Adipose tissue (tissue), 3 donors: ENCODE measurements around the gene ZCCHC7. TPM values are rescaled to one million over a fixed set of nuclear protein-coding genes. Genes with fewer than 3 reads are reported as not detected.
"Not testable (repeated sequence)": the region's sequence is repeated elsewhere in the genome, so short reads cannot be mapped to it uniquely, and the experiment has no call there.

Experiments
- H3K27ac ChIP-seq: one replicate; pipeline ENCODE4 v1.5.1; 2013; ENCODE audit warnings: low read depth, low read length
- WGBS, 3 donors: extraction: QIAGEN DNeasy Blood & Tissue Kit; methylation state at CpG; one replicate each; pipeline ENCODE4 v1.1.7; 2013; 5-methylcytosine and 5-hydroxymethylcytosine counted together
- polyA plus RNA-seq, 3 donors: library from polyadenylated mRNA; stranded (reverse); fragments of 200-250 nt; gene quantifications; one replicate each; pipeline ENCODE4 v1.2.3, GENCODE V29; 2013
- donor health status: healthy with polysubstance abuse.
- donor health status: Bipolar disorder and iron deficiency.
- donor health status: healthy.

ZCCHC7 gene
- polyA plus RNA-seq: 10 to 100 TPM in 1 of 3 donors, 1 to 10 TPM in 2; 5.2 to 13.2 (median 8.0) TPM

DNA sequence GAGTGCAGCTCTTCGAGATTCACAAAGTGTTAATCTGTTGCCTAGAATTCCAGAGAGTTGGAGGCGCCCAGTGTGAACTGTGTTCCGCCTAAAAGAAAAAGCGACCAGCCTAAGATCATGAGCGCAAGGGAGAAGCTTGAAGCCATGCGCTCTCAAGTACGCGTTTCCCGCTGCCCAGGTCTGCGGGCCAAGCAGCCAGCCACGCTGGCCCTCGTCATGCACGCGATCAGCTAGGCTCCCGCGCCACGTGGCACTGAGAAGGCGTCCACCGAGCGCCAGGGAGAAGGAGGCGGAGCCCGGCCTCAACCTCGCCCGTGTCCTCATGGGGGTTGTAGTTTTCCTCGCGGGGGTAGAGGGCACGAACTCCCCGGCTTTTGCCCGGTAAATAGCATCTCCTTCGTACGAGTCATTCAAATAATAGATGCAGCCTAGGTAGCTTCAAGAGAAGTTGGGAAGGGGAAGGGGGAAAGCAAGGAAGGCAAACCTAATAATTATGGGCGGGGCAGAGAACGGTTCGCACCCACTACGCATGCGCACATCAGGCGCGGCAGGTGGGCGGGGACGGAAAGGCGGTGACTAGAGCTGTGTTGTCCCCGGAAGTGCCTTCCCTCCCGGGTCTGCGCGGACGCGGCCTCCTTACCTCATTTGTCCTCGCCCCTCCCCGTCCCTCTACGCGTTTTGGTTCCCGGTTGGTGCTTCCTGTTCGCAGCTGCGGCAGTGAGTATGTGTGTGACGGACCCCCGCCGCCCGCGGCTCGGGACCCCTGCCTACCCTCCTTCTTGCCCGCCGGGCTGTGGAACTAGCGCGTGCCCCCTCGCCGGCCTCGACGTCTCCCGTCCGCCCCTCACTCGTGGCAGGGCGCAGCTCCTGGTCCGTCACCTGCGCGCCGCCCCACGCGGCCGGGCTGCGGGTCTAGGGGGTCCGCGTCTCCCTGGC lies at the start of gene ZCCHC7:
ZCCHC7 (plus strand) TSS at position 668 of the 936 bp plus-strand sequence.
- peak within 1 kb of the TSS; percentile 89 for H3K27ac ChIP-seq
- 3 to 4% (median 4%) methylated on average over 77 to 82 of the region's 82 CpGs for WGBS, 3 donors

DNA sequence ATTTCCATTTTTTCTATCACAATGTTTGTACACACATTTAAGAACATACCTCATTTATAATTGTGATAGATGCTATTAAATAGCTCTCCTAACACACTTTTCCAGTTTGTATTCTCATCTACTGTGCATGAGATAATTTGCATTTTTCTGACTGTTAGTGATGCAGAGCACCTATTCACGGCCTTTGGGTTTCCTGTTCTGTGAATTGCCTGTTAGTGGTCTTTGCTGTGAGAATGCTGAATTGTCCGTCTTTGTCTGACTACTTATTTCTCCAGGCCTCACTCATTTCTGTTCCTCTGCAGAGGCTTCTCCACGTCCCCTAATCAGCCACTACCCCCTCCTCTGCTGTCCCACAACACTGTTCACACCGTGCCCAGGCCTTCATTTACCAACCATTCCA lies 45.6 kb upstream of the ZCCHC7 start:
- H3K27ac ChIP-seq: not testable (repeated sequence)
- WGBS, 3 donors: 67 to 81% (median 73%) methylated on average over 4 of the region's 4 CpGs

DNA sequence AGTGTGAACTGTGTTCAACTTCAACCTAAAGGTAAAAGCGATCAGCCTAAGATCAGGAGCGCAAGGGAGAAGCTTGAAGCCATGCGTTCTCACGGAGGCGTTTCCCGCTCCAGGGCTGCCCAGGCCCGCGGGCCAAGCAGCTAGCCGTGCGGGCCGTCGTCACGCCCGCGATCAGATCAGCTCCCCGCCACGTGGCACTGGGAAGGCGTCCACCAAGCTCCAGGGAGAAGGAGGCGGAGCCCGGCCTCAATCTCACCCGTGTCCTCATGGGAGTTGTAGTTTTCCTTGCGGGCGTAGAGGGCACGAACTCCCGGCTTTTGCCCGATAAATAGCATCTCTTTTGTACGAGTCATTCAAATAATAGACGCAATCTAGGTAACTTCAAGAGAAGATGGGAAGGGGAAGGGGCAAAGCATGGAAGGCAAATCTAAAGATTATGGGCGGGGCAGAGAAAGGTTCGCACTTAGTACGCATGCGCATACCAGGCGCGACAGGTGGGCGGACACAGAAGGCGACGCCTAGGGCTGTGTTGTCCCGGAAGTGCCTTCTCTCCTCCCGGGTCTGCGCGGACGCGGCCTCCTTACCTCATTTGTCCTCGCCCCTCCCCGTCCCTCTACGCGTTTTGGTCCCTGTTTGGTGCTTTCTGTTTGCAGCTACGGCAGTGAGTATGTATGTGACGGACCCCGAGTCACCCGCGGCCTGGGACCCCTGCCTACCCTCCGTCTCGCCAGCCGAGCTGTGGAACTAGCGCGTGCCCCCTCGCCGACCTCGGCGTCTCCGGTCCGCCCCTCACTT lies 40.8 kb upstream of the ZCCHC7 start:
- H3K27ac ChIP-seq: peak overlapping the region; percentile 42
- WGBS, 3 donors: 2% methylated on average over 62 to 63 of the region's 63 CpGs

DNA sequence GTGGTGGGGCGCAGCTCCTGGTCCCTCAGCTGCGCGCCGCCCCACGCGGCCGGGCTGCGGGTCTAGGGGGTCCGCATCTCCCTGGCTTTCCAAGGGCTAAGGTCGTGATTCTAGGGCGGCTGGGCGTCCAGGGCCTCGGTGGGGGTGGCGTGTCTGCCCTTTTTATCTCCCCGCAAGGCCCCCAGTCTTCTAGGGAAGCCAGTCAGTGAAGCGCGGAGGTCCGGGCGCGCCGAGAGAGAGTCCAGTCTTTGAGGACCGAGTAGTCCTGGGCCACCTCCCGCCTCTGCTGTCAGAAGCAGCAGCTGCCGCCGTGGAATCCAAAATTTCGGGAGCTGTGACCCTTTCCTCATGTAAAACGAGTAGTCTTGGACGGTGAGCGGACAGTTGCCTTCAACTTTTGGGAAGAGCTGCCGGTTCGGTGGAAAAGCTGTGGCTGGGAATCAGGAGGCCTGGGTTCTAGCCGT lies 40.2 kb upstream of the ZCCHC7 start:
- WGBS, 3 donors: 0 to 2% (median 1%) methylated on average over 31 to 32 of the region's 32 CpGs
- peak overlapping the region; percentile 42 for H3K27ac ChIP-seq

DNA sequence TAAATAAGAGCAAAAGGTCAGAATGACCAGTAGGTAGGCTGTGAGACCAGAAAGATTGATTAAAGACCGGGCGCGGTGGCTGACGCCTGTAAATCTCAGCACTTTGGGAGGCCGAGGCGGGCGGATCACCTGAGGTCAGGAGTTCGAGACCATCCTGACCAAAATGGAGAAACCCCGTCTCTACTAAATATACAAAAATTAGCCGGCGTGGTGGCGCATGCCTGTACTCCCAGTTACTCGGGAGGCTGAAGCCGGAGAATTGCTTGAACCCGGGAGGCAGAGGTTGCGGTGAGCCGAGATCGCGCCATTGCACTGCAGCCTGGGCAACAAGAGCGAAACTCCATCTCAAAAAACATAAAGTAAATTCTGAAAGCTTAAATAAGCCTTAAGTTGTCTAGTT lies 38.9 kb upstream of the ZCCHC7 start:
- not testable (repeated sequence) for H3K27ac ChIP-seq
- 96 to 98% (median 98%) methylated on average over 19 to 20 of the region's 20 CpGs for WGBS, 3 donors

DNA sequence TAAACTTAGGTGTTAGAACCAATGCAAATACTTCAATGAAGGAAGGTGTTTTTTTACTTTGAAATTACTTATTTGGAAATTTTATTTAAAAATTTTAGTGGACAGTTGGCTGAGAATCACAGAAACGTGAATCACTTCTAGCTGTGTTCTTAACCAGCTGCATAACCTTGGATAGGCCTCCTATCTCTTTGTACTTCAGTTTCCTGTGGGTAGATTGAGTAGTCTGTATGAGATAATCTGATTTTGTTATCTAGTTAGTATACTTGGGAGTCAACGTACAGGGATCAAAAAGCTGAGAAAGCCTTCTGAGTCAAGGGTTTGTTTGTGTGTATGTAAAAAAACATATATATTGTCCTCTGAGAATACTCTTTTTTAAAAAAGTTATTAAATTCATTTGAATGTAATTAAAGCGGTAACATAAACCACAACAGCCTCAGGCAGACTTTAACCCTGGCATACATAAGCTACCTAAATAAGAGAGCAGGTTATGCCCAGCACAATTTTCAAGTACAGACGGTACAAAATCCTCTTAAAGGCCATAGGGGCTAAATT lies 38.1 kb upstream of the ZCCHC7 start:
- no peak overlapping the region for H3K27ac ChIP-seq
- 46 to 75% (median 74%) methylated on average over 4 of the region's 4 CpGs for WGBS, 3 donors

DNA sequence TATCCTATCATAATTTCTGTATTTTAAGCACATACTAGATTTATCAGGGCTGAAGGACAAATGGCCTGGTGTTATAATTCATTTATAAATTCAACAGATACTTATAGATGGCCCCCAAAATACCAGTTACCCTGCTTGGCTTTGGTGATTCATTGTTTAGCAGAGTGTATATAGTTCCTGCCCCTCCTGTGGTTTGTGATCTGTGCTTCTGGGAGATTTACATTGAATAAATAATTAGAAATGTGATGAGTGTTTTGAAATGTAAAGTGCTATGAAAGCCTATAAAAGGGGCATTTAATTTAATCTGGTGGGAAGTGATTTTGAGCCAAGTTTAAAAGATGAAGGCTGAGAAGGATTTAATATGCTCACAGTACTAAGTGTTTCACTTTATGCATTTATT lies 36.7 kb upstream of the ZCCHC7 start:
- no peak overlapping the region for H3K27ac ChIP-seq

DNA sequence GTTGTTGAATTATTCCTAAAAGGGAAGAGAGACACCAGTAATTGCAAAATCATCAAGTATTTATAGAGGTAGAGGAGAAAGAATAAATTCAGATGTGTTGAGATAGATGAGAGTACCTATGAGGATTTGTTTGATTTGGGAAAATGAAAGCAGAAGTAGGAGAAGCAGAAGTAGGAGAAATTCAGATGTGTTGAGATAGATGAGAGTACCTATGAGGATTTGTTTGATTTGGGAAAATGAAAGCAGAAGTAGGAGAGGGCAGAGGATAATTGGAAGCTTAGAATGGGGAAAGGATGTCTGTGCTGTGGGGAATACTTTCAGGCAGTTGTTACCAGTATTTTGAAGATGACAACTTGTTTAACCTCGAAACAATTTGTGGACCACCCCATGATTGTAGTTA lies 35.1 kb upstream of the ZCCHC7 start:
- WGBS, 3 donors: 89 to 97% (median 93%) methylated on average over 1 of the region's 1 CpG
- H3K27ac ChIP-seq: no peak overlapping the region

DNA sequence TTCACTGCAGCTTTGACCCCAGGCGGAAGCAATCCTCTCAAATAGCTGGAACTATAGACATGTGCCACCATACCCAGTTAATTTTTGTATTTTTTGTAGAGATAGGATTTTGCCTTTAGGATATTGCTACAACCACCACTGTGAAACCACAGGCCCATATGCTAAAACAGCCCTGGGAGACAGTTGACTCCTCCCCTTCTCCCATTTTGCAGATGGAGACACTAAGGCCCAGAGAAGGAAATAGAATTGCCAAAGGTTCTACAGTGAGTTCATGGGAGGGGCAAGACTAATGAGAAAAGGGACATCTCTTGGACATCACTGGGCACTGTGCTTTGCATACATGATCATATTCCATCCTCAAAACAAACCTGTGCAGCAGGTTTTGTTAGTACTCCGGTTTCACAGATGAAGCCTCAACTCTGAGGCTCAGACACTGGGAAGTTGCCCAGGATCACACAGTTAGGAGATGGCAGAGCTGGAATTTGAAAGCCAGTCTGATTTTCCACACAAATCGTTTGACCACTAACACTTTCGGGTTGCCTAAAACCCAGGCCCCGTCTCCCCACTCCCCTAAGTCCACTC lies 27.6 kb upstream of the ZCCHC7 start:
- WGBS, 3 donors: 65 to 72% (median 69%) methylated on average over 2 to 3 of the region's 5 CpGs
- not testable (repeated sequence) for H3K27ac ChIP-seq

DNA sequence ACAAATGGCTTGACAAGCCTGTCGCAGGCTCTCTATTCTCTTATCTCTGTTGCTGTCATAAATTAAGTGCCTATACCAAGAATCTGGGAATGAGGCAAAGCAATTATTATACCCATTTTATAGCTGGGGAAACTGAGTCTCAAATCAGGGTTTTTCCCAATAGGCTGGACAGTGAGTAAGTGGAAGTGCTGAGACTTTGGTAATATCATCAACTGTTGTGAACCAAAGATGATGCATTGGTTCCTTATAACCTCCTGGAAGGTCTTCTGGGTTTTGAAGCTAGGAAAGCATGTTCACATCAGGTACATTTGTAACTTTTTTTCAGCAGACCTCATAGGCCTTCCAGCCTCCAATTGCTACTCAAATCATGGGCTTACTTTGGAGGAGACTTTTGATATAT lies 25.6 kb upstream of the ZCCHC7 start:
- 75 to 93% (median 85%) methylated on average over 1 of the region's 1 CpG for WGBS, 3 donors
- no peak overlapping the region for H3K27ac ChIP-seq

DNA sequence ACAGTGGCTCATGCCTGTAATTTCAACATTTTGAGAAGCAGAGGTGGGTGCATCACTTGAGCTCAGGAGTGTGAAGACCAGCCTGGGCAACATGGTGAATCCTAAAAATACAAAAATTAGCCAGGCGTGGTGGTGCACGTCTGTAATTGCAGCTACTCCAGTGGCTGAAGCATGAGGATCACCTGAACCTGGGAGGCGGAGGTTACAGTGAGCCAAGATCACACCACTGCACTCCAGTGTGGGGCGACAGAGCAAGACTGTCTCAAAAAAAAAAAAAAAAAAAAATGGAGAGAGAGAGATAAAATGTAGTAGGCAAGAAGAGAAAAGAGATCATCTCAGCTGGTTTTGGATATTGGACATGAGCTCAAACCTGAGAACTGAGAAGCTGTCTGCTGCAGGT lies 23.7 kb upstream of the ZCCHC7 start:
- no peak overlapping the region for H3K27ac ChIP-seq
- 88 to 95% (median 90%) methylated on average over 4 of the region's 4 CpGs for WGBS, 3 donors

DNA sequence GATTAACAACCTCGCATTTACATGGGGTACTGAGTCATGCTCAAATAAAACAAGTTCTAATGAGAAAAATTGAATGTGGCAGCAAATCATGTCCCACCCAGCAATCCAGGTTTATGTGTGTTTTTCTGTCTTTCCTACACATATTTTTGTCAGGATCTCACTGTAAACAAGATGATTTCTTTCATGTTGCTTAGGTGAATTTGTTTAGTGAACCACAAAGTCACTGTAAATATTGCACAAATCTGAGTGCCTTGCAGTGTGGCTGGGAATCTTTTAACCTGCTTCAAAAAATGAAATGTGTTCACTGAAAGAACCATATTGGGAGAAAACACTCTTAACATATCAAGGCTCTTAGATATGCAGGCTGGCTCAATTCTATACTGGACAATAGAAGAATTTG lies 23.1 kb upstream of the ZCCHC7 start:
- 83 to 91% (median 91%) methylated on average over 1 of the region's 1 CpG for WGBS, 3 donors
- no peak overlapping the region for H3K27ac ChIP-seq

DNA sequence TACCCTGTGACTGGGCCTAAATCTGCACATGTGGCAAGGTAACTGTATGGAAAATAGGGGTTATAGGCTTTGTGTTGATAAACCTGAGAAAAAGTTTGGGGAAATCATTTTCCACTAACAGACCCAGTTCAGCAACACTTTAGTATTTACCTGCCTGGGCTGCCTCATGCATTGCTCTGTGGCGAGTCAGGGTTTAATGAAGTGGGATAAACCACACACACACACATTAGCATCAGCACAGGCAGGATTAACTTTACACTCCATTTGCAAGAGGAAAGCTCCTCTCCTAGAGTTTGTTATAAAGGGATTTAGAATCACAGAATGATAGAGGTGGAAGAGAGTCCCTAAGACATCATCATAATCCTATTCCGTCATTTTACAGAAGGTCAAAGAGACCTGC lies 20.0 kb upstream of the ZCCHC7 start:
- WGBS, 3 donors: 42 to 72% (median 70%) methylated on average over 2 of the region's 2 CpGs
- no peak overlapping the region for H3K27ac ChIP-seq

DNA sequence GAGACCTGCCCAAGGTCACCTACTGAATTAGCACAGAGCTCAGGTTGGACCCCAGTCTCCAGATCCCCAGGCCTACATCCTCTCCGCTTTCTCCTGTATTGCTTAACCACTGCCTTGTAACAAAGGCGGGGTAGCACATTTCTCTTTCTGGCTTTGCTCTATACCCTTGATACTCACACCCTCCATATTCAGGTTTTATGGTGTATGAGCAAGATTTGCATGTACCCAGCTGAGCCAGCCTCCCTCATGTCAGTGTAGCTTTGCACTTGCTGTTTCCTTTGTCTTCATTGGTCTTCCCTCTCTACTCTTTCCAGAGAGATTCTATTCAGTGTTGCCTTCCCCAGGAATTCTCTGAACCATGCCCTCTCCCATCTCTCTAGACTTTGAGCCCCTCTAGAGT lies 19.6 kb upstream of the ZCCHC7 start:
- 90 to 97% (median 92%) methylated on average over 2 of the region's 2 CpGs for WGBS, 3 donors
- no peak overlapping the region for H3K27ac ChIP-seq

DNA sequence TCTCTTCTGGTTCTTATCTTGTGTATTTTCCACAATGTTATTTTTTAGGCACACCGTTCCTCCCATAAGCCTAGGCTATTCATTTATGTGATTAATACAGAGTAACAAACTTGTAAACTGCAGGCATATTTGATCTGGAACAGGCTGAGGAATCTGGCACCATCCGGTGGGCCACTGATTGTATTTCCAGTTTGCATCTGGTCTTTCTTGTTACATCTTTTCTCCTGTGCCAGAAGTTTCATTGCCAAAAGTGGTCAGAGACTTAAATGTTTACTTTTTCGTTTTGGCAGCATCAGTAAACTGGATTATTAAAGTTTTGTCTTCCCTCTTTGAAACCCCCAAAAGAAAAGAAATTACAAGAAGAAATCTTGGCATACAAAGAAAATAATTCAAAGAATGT lies 17.9 kb upstream of the ZCCHC7 start:
- no peak overlapping the region for H3K27ac ChIP-seq
- WGBS, 3 donors: 49 to 63% (median 55%) methylated on average over 3 of the region's 3 CpGs

DNA sequence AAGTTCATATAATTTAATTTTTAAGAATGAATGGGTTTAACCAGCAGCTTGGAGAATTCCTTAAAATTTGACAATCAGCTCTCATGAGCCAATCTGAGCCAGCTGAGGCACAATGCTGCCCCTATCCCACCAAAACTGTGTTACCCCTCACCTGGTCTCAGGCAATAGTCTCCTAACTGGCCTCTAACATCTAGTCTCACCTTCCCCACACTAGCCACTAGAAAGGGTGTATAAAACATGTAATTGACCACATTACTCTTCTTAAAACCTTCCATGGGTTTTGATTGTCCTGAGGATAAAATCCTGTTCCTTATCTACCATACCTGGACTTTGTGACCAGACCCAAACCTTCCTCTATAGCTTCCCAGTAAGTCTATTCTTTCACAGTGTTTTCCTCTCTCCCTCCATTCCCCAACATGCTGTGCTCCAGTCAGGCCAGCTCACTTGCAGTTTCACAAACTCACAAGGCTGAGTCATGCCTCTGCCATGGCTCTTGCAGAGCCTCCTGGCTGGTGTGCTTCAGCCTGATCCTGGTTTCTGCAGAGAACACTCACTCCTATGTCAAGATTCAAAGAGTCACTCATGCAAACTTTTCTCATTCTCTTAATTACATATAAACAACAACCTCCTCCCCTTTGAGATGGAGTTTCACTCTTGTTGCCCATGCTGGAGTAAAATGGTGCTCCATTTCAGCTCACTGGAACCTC lies 16.0 kb upstream of the ZCCHC7 start:
- H3K27ac ChIP-seq: no peak overlapping the region

DNA sequence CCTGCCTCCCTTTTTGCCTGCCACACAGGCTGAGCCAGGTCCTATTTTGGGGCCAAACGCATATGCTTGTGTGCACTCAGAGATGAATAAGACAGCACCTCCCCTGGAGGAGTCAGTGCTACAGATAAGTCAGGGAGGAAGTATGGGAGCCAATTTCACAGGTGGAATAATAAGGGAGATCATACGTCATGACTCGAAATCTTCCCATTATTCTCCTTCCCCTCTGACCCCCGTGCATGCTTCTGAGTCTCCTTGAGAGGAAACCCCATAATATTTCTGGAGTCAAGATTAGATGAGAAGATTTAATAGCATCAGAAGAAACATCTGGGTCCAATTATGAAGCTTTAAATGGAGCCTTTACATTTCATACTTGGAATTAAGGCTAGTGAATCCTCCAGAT lies 15.1 kb upstream of the ZCCHC7 start:
- 56 to 68% (median 64%) methylated on average over 4 of the region's 4 CpGs for WGBS, 3 donors
- H3K27ac ChIP-seq: no peak overlapping the region

DNA sequence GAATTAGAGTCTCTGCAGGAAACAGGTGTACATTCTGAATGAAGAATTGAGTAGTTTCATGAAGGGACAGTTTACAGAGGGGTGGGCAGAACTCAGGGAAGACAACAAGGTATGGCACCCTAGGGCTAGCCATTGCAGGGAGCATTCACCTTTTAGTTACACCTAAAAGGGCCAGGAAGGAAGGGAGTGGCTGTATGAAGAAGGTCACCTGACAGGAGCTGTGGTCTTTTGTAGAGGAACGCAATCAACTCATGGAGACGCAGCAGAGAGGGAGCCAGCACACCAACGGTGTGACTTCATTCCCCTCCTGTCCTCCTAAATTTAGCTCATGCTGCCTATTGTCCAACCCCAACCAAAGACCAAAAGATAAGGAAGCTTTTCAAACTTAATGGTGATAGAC lies 12.7 kb upstream of the ZCCHC7 start:
- 57 to 63% (median 59%) methylated on average over 3 of the region's 3 CpGs for WGBS, 3 donors
- no peak overlapping the region for H3K27ac ChIP-seq
